ENCODE measurements around the gene TNFAIP1.

TNFAIP1 gene

GRCh38 chr17:28298449-28298848, 37.1 kb upstream of the TNFAIP1 start:
- no peak for DNase-seq (ENCODE audit: extremely low read depth, low read depth)
- no peak for TF ChIP-seq CTCF (IDR thresholded peaks at IDR 0.05; ENCODE audit: low read depth, low read length)

- no peak for TF ChIP-seq CTCF (IDR thresholded peaks at IDR 0.05; ENCODE audit: low read depth, low read length)
- DNase-seq (ENCODE audit: extremely low read depth, low read depth) = no peak
Observed at GRCh38 chr17:28306954-28307401, 28.6 kb upstream of the TNFAIP1 start.

GRCh38 chr17:28313841-28314240, 21.7 kb upstream of the TNFAIP1 start:
- no peak for TF ChIP-seq CTCF (IDR thresholded peaks at IDR 0.05; ENCODE audit: low read depth, low read length)

GRCh38 chr17:28315846-28316705, 19.5 kb upstream of the TNFAIP1 start:
- DNase-seq (ENCODE audit: extremely low read depth, low read depth) = no peak
- TF ChIP-seq CTCF (IDR thresholded peaks at IDR 0.05; ENCODE audit: low read depth, low read length) = no peak

More at GRCh38 chr17:28313841-28314240, 21.7 kb upstream of the TNFAIP1 start:
- DNase-seq (ENCODE audit: extremely low read depth, low read depth) = no peak

GRCh38 chr17:28317099-28317965, 18.2 kb upstream of the TNFAIP1 start:
- no peak for TF ChIP-seq CTCF (IDR thresholded peaks at IDR 0.05; ENCODE audit: low read depth, low read length)
- DNase-seq (ENCODE audit: extremely low read depth, low read depth) = no peak

GRCh38 chr17:28317966-28318758, 17.4 kb upstream of the TNFAIP1 start:
- no peak for DNase-seq (ENCODE audit: extremely low read depth, low read depth)

More at GRCh38 chr17:28317966-28318758, 17.4 kb upstream of the TNFAIP1 start:
- no peak for TF ChIP-seq CTCF (IDR thresholded peaks at IDR 0.05; ENCODE audit: low read depth, low read length)
